C4-2B (cell line): ENCODE measurements around the gene PARP1.

ENCODE experiments used
- H3K27ac ChIP-seq: fragments of 450-650 bp; 2 replicates; pipeline ENCODE4 v1.5.1; 2017
- CTCF ChIP-seq: fragments of 450-650 bp; conservative IDR thresholded peaks from 2 replicates; pipeline ENCODE4 v1.5.1; 2017; ENCODE audit warnings: mild to moderate bottlenecking
- ZFX ChIP-seq: fragments of 450-650 bp; IDR thresholded peaks from 2 replicates; pipeline ENCODE4 v1.6.1; 2017

PARP1 gene

GRCh38 chr1:226355669-226356551 lies 52.0 kb downstream of the PARP1 start:
- TF ChIP-seq ZFX (no peak), CTCF (no peak)
- no peak overlapping the region for H3K27ac ChIP-seq

- H3K27ac ChIP-seq, result no peak overlapping the region
- TF ChIP-seq CTCF (no peak), ZFX (no peak)
Observed at GRCh38 chr1:226355016-226355415, 52.9 kb downstream of the PARP1 start.

- H3K27ac ChIP-seq, result no peak overlapping the region
- no peak for TF ChIP-seq CTCF
- TF ChIP-seq ZFX, result no peak
Observed at GRCh38 chr1:226353698-226354525, 54.0 kb downstream of the PARP1 start.

- TF ChIP-seq CTCF, result no peak
- TF ChIP-seq ZFX, result no peak
- no peak overlapping the region for H3K27ac ChIP-seq
Observed at GRCh38 chr1:226351709-226352108, 56.2 kb downstream of the PARP1 start.

GRCh38 chr1:226350519-226350865 lies 57.4 kb downstream of the PARP1 start:
- TF ChIP-seq CTCF (no peak), ZFX (no peak)
- H3K27ac ChIP-seq, result no peak overlapping the region

GRCh38 chr1:226349801-226350518 lies 57.9 kb downstream of the PARP1 start:
- H3K27ac ChIP-seq, result no peak overlapping the region
- TF ChIP-seq ZFX, result no peak
- no peak for TF ChIP-seq CTCF
